Stimulated activated CD4-positive, alpha-beta T cell treated with anti-CD3 and anti-CD28 coated beads, Interleukin-12 subunit alpha, Interleukin-12 subunit beta, amount 100 ng/mL, for 48 hours (primary cell): Measurements from ENCODE around the gene SAMD4B.
"Not testable (repeated sequence)": the region's sequence is repeated elsewhere in the genome, so short reads cannot be mapped to it uniquely, and the experiment has no call there.

Source experiments
- DNase-seq, 3 donors: peaks; one replicate each; pipeline ENCODE4 v3.0.0-alpha.2; 2020; ENCODE audit warnings: low read depth in 2 of 3, low spot score in 1 of 3

The SAMD4B gene, protein sequence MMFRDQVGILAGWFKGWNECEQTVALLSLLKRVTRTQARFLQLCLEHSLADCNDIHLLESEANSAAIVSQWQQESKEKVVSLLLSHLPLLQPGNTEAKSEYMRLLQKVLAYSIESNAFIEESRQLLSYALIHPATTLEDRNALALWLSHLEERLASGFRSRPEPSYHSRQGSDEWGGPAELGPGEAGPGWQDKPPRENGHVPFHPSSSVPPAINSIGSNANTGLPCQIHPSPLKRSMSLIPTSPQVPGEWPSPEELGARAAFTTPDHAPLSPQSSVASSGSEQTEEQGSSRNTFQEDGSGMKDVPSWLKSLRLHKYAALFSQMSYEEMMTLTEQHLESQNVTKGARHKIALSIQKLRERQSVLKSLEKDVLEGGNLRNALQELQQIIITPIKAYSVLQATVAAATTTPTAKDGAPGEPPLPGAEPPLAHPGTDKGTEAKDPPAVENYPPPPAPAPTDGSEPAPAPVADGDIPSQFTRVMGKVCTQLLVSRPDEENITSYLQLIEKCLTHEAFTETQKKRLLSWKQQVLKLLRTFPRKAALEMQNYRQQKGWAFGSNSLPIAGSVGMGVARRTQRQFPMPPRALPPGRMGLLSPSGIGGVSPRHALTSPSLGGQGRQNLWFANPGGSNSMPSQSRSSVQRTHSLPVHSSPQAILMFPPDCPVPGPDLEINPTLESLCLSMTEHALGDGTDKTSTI

DNA sequence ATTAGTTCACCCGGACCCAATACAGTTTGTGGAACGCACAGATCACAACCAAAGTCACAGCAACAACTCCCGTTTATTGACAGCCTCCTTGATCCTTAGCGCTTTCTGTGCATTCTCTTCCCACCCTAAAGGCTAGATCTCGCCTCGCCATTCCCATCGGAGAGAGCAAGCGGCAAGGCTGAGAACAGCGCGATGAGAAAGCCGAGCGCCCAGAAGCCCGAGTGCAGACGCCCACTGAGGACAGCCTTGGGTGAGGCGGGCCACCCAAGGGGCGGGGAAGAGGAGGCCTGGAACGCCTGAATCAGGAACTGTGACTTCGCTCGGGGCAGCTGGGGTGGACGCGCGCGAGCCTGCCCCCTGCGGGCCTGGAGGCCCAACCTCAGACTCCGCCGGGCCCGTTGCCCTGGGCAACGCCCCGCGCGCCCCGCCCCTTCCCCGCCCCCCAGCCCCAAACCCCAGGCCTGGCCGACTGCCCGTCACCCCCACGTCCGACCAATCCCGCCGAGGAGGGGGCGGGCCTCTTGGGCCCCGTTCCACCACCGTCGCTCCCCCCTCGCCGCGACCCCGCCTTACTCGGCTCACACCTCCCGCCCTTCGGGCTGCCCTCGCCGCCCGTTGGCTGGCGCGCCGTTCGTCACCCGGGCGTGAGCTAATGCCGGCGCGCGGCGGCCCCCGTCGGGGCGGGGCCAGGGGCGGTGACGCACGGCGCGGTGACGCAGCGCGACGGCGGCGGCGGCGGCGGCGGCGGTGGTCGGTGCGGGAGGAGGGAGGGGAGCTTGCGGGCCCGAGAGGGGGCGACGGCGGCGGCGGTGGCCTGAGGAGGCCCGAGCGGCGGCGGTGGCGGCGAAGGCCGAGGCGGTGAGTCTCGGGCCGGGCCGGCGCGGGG is at the start of gene SAMD4B:
Gene SAMD4B (plus strand): TSS at position 703 of the 886 bp plus-strand sequence. CDS start 14,473 bp downstream, outside the sequence.
- DNase-seq, result peak; percentile 97 to 99 (median 99)

GRCh38 chr19:39293394-39293793 is 48.8 kb upstream of the SAMD4B start:
- DNase-seq, result no peak

DNA sequence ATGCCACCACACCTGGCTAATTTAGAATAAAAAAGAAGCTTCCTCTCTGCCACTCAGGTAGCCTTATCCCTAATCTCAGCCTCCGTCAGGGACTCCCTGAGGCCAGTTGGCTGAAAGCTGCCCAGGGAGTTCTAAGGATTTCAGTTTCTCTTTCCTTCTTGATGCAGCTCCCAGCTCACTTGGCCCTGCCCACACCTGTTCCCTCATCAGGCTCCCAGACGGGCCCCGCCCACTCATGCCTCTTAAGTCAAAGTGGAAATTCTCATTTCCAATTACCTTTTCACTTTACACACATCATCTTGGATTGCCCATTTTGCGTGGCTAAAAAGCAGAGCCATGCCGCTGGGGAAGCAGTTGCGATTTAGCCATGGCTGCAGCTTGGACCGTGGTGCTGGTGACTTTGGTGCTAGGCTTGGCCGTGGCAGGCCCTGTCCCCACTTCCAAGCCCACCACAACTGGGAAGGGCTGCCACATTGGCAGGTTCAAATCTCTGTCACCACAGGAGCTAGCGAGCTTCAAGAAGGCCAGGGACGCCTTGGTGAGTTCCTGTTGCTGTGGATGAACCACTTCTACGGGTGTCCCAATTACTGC is 46.1 kb upstream of the SAMD4B start, which contains the start of gene IFNL1:
Gene IFNL1 (plus strand): TSS at position 353 of the 591 bp plus-strand sequence. CDS start 15 bp downstream, at position 368.
- no peak for DNase-seq

GRCh38 chr19:39296906-39297305 is 45.3 kb upstream of the SAMD4B start:
- no peak for DNase-seq

DNA sequence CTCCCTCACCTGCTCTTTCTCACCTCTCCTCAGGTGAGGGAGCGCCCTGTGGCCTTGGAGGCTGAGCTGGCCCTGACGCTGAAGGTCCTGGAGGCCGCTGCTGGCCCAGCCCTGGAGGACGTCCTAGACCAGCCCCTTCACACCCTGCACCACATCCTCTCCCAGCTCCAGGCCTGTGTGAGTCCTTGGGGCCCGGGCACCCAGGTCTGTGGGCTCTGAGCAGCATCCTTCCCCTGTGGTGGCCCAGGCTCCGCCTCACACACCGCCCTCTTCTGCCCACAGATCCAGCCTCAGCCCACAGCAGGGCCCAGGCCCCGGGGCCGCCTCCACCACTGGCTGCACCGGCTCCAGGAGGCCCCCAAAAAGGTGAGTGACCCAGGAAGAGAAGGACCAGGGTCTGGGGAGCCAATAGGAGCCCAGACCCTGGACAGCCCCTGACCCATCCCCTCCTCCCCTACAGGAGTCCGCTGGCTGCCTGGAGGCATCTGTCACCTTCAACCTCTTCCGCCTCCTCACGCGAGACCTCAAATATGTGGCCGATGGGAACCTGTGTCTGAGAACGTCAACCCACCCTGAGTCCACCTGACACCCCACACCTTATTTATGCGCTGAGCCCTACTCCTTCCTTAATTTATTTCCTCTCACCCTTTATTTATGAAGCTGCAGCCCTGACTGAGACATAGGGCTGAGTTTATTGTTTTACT is 44.1 kb upstream of the SAMD4B start:
- no peak for DNase-seq

GRCh38 chr19:39299404-39299803 is 42.8 kb upstream of the SAMD4B start:
- no peak for DNase-seq

GRCh38 chr19:39299832-39300231 is 42.4 kb upstream of the SAMD4B start:
- DNase-seq, result no peak

- no peak for DNase-seq
These were observed 41.2 kb upstream of the SAMD4B start for GRCh38 chr19:39301021-39301420.

DNA sequence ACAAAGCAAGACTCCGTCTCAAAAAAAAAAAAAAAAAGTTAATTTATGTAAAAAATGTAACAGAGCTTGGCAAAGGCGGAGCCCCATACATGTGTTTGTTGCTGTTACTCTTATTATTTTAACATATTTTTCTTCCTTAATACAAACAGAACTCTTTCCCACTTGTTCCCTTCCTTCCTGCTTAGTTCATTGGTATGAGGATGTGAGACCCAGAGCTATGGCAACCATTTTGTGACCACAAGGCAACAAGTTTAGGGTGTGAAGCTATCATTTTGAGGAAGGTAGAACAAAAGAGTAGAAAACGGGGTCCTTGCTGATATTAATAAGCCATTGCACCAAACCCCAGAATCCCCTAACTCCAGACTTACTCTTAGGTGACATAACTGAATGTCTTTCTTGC is 40.7 kb upstream of the SAMD4B start:
- DNase-seq, result no peak

GRCh38 chr19:39303373-39304184 is 38.6 kb upstream of the SAMD4B start:
- DNase-seq, result no peak

GRCh38 chr19:39304185-39304513 is 38.1 kb upstream of the SAMD4B start:
- DNase-seq, result no peak

- DNase-seq, result no peak
These were observed 37.3 kb upstream of the SAMD4B start for GRCh38 chr19:39304701-39305571.

GRCh38 chr19:39306075-39306474 is 36.1 kb upstream of the SAMD4B start:
- no peak for DNase-seq

GRCh38 chr19:39307046-39307821 is 35.0 kb upstream of the SAMD4B start:
- no peak for DNase-seq

DNA sequence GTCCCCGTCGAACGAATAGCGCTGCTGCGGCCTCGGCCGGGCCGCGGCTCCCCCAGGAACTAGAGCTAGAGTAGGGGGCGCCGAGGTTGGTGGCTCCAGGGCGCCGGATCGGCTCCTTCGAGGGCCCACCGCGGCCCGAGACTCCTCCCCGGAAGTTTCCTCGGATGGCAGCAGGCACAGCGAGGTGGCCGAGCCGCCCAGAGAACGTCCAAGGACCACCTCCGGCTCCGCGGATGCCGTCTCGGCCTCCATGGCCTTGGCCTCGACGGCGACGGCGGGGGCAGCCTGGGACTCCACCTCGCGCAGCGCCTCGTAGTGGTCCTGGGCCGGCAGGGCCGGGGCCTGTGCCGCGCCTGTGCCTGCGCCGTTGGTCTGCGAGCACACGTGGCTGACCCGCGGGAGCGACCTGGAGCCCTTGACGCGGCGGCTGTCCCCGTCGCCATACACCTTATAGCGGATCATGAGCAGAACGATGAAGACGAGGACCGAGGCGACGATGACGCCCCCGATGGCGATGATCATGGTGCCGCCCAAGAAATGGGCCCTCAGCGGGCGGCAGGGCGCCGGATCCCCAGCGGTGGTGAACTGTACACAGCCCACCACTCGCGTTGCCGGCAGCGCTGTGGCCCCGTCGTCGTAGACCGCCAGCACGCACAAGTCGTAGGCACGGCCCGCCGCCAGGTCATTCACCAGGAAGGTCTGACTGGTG is 34.2 kb upstream of the SAMD4B start:
- no peak for DNase-seq

GRCh38 chr19:39308531-39309304 is 33.5 kb upstream of the SAMD4B start:
- no peak for DNase-seq

DNA sequence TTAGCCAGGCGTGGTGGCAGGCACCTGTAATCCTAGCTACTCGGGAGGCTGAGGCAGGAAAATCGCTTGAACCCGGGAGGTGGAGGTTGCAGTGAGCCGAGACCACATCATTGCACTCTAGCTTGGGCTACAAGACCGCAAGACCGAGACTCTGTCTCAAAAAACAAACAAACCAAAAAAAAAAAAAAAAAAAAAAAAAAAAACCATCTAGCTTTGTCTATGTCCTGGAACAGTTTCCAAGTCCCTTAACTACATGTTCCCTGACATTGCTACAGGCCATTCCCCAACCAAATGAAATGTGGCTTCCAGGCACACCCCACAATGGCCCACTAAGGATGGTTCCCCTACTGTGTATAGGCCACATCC is 32.9 kb upstream of the SAMD4B start:
- DNase-seq, result not testable (repeated sequence)
